Erythroblast (primary cell): ENCODE results near the gene LRG1.
"Not testable (repeated sequence)": the region's sequence is repeated elsewhere in the genome, so short reads cannot be mapped to it uniquely, and the experiment has no call there.

Experiments
- DNase-seq, 2 experiments: peaks; one replicate each; lab custom pipeline; 2025; lab: John Stamatoyannopoulos, UW
- GATA1 ChIP-seq: IDR thresholded peaks from 2 replicates; pipeline ENCODE4 v1.6.1; 2011; ENCODE audit warnings: low read depth, mild to moderate bottlenecking, control low read depth, low read length, moderate library complexity
- POLR2A ChIP-seq: IDR thresholded peaks from 2 replicates; pipeline ENCODE4 v1.6.1; 2011; ENCODE audit warnings: mild to moderate bottlenecking, low read length

Gene LRG1

DNA sequence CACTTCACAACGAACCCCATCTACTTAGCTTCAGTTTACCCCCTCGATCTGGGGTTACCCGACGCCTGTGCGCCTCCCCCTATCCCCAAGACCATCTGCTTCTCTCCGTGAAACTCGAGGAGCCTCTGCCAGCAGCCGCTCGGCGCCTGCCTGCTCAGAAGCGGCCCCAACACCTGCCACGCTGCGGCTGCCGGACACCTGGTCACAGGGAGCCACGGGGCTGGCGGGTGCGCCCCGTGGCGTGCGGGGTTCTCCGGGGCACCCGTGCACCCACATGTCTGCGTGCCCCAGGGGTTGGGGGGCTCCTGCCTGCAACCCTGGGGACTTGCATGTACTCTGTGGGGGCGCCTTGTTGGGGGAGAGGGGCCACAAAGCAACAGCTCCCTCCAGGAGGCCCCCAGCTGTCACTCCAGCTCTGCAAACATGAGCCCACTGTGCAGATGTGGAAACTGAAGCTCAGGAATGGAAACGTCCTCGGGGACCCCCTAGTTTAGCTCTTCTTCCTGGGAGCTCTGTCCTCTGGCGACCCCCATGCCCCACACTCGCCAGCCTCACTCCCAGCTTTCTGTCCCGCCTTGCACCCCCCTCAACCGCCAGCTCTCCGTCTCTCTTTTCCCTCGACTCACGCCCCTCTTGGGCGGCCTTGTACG lies 26.7 kb upstream of the LRG1 start:
- DNase-seq = no peak
- TF ChIP-seq POLR2A = no peak
- TF ChIP-seq GATA1 = no peak

DNA sequence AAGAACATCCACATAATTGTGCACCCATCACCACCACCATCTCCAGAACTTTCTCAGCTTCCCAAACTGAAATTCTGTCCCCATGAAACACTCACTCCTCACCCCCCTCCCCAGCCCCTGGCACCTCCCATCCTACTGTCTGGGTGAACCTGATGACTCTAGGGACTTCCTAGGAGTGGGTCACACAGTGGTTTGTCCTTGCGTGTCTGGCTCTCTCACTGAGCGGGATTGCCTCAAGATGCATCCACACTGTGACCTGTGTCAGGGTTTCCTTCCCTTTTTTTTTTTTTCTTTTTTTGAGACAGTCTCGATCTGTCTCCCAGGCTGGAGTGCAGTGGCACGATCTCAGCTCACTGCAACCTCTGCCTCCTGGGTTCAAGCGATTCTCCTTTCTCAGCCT lies 23.7 kb upstream of the LRG1 start:
- DNase-seq = not testable (repeated sequence)

DNA sequence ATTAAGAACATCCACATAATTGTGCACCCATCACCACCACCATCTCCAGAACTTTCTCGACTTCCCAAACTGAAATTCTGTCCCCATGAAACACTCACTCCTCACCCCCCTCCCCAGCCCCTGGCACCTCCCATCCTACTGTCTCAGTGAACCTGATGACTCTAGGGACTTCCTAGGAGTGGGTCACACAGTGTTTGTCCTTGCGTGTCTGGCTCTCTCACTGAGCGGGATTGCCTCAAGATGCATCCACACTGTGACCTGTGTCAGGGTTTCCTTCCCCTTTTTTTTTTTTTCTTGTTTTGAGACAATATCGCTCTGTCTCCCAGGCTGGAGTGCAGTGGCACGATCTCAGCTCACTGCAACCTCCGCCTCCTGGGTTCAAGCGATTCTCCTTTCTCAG lies 22.2 kb upstream of the LRG1 start:
- DNase-seq = not testable (repeated sequence)

DNA sequence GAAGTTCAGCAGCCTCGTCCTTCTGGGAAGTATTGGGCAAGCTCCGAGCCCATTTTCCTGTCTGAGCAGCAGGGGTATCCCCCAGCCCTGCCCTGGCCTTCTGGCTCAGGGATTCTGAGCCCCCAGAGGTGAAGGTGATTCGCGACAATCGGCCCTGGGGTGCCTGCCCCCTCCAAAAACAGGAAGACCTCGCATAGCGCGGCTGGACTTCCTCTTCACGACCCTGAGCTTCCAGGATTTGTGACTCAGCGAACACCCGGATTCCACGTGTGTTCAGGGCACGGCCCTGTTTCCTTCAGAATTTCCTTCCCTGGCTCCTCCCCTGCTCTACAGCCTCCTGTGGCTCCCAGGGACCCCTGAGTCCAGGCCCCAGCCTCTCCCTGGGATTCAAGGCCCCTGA lies 19.7 kb upstream of the LRG1 start, which contains the start of gene SEMA6B:
Gene SEMA6B, minus strand, starts transcription at position 116 of the 400 bp plus-strand sequence. CDS start 1,227 bp downstream, outside the sequence.
- TF ChIP-seq GATA1 = no peak
- no peak for TF ChIP-seq POLR2A
- DNase-seq = no peak

DNA sequence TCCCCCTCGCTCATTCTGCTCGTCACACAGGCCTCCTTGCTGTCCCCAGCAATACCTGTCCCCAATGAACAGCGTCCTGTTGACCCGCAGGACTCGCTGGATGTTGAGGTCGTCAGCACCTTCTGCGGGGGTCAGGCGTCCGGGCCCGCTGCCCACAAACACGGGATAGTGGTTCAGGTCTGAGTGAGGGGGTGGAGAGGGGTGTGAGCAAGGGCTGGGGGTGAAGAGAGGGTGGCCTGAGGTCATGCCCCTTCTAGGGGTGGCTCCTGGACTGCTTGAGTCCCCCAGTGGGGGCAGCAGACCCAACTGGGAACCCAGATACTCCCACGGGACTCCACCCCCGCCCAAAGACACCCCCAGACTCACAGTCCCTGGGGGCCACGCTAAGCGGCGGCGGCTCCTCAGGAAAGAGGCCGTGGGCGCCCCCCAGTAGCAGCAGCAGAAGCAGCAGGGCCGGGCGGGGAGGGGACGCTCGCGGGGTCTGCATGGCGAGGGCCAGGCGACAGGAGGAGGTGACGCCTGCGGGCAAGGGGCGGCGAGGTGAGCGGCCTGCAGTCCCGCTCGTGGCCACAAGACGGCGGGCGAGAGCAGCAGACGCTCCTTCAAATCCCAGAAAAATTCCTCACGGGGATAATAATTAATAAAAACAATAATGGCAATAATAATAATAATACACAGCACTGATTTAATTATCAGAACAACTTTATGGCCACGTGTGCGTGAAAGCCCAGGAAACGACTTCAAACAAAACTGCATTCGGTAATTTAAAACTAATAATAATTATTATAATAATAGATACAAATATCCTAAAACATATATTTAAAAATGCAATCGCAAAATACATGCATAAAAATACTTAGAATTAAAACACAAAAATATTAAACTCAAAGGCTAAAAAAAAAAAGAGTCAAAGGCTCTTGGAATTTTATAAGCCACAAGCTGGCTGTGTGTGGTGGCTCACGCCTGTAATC lies 18.4 kb upstream of the LRG1 start:
- TF ChIP-seq GATA1 (no peak), POLR2A (no peak)
- DNase-seq = peak in 1 of 2 experiments; percentile 64

DNA sequence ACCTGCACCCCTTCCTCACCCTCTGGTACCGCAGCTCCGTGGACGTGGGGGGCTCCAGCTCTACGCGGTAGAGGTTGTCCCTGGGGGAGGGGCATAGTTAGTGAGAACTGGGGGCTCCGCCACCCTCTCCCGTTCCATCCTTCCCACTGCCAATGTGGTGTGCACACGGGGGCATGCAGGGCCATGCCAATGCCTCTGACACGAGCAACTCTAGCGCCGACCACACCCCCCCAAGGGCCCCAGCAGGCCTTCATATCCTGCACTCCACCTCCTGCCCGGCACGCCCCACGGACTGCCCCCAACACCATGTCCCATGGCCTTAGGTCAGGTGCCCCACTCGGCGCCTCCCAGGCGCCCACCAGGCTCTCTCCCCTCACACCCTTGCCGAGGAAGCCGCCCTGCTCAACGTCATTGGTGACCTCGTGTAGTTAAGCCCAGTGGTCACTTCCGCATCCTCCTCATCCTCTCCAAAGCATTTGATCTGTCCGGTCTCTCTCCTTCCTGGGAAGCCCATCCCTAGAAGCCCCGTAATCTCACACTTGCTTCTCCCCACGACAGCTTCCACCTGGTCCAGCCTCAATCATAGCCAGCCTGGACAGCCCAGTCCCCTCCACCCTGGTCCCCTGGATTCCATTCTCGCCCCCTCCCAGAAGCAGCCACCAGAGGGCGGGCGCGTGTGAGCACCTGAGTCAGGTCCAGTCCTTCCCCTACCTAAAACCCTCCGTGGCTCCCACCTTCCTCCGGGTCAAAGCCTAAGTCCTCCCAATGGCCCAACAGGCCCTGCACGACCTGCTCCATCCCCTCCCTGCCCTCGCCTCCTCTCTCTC lies 17.5 kb upstream of the LRG1 start:
- TF ChIP-seq POLR2A (no peak), GATA1 (no peak)
- peak in 1 of 2 experiments; percentile 46 for DNase-seq

DNA sequence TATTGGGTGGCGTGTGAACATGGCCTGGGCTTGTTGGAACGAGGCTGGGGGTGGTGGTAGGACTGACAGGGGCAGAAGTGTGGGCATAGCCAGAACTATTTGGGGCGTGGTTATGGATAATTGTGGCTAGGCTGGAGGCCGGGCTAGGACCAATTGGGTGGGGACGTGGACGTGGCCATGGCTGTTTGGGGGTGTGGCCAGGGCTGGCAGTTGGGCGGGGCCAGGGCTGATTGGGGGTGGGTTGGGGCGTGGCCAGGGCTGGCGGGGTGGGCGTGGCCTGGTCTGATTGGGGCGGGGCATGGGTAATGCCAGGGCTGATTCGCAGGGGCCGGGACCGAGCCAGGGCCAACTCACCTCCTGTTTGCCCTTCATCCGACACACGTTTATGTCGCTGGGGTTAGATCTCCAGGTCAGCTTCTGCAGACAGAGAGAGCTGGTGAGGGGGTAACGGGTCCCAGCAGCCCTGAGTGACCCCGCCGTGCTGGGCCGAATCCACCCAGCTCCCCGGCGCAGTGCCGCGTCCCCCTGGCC lies 16.8 kb upstream of the LRG1 start:
- no peak for TF ChIP-seq POLR2A
- TF ChIP-seq GATA1 = no peak
- peak; percentile 83 to 89 for DNase-seq

DNA sequence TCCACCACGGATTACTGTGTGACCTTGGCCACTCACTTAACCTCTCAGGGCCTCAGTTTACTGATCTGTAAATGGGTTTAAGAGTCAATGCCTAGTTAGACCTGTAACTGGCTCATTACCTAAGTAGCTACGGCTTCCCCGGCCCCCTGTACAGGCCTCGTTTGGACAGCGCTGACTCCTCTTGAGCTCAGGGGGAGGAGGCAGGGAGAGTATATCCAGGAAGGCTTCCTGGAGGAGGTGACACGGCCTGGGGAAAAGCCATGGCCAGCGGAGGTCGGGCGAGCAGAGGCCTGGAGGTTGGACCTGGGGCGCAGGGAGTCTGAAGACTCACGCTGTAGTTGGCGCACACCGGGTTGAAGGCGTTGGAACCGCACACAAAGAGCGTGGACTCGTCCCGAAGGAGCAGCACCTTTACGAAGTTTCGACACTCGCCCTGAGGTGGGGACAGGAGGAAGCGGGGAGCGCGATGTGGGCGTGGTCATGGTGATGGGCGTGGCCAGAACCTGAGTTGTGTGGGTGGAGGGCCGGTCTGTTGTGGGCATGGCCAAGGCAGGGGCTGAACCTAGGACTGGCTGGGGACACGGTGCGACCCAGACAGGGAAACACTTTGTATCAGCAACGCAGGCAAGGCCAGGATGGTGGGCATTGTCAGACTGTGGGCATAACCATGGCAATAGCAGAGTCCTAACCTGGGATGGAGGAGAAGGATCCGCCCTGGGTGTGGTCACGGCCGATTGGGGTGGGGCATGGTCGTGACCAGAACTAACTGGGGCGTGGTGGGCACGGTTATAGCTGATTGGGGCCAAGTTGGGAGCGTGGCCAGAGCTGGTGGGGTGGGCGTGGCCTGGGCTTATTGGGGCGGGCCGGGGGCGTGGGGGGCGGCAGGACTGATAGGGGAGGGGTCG lies 16.1 kb upstream of the LRG1 start:
- TF ChIP-seq POLR2A (no peak), GATA1 (no peak)
- peak; percentile 81 to 90 for DNase-seq

DNA sequence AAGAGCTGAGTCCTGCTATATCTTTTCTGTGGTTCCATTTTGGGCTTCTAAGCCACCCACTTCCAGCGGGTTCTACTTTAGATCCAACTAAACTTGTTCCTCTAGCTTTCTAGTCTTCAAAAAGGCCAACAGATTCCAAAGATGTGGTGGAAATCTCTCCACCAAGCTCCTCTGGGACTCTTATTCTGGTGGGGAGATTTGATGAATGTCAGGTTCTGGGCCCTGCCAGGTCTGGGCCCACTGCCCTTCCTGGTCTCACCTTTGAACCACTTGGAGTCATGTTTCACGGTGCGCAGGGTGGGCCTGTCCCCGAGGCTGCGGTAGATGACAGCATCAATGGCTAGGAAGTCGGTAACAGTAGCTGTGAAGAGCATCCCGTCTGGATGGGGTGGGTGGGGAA lies 14.9 kb upstream of the LRG1 start:
- DNase-seq = no peak

DNA sequence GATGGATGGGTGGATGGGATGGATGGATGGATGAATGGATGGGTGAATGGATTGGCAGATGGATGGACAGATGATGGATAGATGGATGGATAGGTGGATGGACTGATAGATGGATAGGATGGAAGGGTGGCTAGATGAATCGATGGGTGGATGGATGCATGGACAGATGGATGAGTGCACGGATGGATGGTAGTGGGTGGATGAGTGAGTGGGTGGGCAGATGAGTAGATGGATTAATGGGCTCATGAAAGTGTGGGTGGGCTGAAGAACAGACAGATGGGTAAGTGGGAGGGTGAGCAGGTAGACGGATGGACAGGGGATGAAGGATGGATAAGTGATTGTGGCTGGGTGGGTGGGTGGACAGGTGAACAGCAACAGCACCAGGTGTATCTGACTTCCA lies 13.9 kb upstream of the LRG1 start:
- no peak for DNase-seq

More for the DNA sequence above, 14.9 kb upstream of the LRG1 start:
- TF ChIP-seq GATA1 (no peak), POLR2A (no peak)

DNA sequence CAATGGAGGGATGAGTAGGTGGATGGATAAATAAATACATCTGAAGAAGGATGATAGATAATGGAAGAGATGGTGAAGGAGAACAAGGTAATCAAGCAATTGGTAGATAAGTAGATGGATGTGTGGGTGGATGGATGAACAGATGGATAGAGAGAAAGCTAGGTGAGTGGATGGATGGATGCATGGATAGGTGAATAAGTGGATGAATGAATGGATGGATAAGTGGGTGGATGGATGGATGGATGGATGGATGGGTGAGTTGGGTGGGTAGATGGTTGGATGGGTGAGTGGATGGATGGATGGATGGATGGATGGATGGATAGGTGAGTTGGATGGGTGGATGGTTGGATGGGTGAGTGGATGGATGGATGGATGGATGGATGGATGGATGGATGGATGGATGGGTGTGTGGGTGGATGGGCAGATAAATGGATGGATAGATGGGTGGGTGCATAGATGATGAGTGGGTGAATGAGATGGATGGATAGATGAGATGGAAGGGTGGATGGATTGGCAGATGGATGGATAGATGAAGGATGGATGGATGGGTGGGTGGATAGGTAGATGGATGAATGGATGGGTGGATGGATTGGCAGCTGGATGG lies 13.4 kb upstream of the LRG1 start:
- no peak for DNase-seq
- TF ChIP-seq POLR2A = no peak
- TF ChIP-seq GATA1 = no peak

More for the DNA sequence above, 13.9 kb upstream of the LRG1 start:
- TF ChIP-seq POLR2A (no peak), GATA1 (no peak)

DNA sequence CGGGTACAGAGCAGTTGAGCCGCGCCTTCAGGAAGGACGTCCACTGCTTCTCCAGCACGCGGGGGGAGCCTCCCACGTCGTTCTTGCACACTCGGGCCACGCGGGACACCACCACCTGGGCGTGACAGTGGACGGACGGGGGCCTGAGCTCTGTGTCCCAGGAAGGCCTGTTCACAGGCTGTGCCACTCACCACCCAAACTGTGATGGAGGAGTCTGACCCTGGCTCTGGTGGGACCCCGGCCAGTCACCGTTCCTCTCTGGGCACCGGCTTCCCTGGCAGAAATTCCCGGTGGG lies 12.6 kb upstream of the LRG1 start:
- no peak for TF ChIP-seq POLR2A
- TF ChIP-seq GATA1 = no peak
- DNase-seq = no peak
